Peyer's patch (tissue), 4 donors: Measurements from ENCODE around the gene CLDN4.

ENCODE experiments used
- POLR2A ChIP-seq, 2 donors: fragments of 450-650 bp; IDR thresholded peaks; one replicate each; pipeline ENCODE4 v1.5.1; 2017; ENCODE audit warnings: antibody characterized with exemption in 2 of 2, mild to moderate bottlenecking in 2 of 2, moderate library complexity in 2 of 2
- TF ChIP-seq, protein P1 (sequence below), 6 experiments: fragments of 450-650 bp in 4 of 6; fragments of 200-600 bp in 2 of 6; sonication (generic) in 1 of 6; IDR thresholded peaks; one replicate each; pipeline ENCODE4 v1.5.1; 2017 to 2019; ENCODE audit warnings: antibody characterized with exemption in 6 of 6, mild to moderate bottlenecking in 3 of 6, moderate library complexity in 1 of 6

DNA sequence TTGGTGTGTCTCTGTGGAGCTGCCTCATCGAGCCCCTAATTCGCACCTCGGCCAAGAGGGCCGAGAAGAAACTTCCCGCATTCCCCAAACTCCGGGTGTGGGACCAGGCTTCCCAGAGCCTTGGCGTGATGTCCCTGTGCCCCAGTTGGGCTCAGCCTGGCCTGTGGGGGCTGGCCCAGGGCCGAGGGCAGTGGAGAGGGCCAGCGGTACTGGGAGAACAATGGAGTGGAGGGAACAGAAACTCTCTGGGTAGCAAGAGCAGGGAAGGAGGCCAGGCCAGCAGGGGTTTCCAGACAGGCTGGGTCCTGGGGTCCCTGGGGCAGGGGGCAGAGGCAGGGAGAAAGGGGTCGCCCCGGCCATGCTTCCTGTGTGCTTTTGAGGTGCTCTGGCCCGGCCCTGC is 46.2 kb downstream of the CLDN4 start:
- TF ChIP-seq, protein P1, sequence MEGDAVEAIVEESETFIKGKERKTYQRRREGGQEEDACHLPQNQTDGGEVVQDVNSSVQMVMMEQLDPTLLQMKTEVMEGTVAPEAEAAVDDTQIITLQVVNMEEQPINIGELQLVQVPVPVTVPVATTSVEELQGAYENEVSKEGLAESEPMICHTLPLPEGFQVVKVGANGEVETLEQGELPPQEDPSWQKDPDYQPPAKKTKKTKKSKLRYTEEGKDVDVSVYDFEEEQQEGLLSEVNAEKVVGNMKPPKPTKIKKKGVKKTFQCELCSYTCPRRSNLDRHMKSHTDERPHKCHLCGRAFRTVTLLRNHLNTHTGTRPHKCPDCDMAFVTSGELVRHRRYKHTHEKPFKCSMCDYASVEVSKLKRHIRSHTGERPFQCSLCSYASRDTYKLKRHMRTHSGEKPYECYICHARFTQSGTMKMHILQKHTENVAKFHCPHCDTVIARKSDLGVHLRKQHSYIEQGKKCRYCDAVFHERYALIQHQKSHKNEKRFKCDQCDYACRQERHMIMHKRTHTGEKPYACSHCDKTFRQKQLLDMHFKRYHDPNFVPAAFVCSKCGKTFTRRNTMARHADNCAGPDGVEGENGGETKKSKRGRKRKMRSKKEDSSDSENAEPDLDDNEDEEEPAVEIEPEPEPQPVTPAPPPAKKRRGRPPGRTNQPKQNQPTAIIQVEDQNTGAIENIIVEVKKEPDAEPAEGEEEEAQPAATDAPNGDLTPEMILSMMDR (IDR thresholded peaks at IDR 0.05) = no peak
- no peak for TF ChIP-seq POLR2A (IDR thresholded peaks at IDR 0.05)
